GM12878 (cell line): ENCODE data around the gene CXXC1.

ENCODE experiments used
- ATF7 ChIP-seq: fragments of 450-650 bp; IDR thresholded peaks from 2 replicates; pipeline ENCODE4 v1.6.1; 2016; ENCODE audit warnings: low read depth, mild to moderate bottlenecking
- NR2C2 ChIP-seq: IDR thresholded peaks from 2 replicates; pipeline ENCODE4 v1.6.1; 2011; ENCODE audit warnings: borderline replicate concordance, low read depth; ENCODE audit not compliant: control insufficient read depth, insufficient read length
- POLR2A ChIP-seq: IDR thresholded peaks from 2 replicates; pipeline ENCODE4 v1.6.1; 2011; ENCODE audit warnings: low read depth, mild to moderate bottlenecking, low read length
- TF ChIP-seq, protein P1 (sequence below), 3 experiments: IDR thresholded peaks in 2 of 3; conservative IDR thresholded peaks in 1 of 3; 2 replicates each; pipeline ENCODE4 v1.5.1; 2011; ENCODE audit warnings: low read depth in 3 of 3, low read length in 3 of 3, mild to moderate bottlenecking in 3 of 3, control low read depth in 2 of 3, moderate library complexity in 2 of 3, inconsistent platforms in 1 of 3, mixed read lengths in 1 of 3; ENCODE audit not compliant: control insufficient read depth in 2 of 3, insufficient read depth in 1 of 3; ENCODE audit errors: extremely low read depth in 1 of 3

DNA sequence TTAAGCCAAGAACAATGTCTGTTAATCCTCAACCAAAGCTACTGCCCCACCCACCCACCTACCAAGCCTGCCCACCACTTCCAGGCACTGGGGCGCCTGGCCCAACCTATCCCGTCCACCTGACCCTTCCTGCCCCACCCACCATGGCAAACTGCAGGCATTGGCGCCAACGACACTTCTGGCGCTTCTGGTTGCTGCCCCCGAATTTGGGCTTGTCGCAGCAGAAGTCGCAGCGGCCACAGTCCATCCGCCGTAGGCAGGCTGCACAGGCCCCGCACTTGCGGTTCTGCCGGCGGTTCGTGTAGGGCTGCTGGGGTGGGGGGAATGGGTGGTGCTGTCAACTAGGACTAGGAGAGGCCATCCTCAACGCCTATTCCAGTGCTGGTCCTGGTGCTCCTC lies 13.4 kb downstream of the CXXC1 start:
- TF ChIP-seq, protein P1, sequence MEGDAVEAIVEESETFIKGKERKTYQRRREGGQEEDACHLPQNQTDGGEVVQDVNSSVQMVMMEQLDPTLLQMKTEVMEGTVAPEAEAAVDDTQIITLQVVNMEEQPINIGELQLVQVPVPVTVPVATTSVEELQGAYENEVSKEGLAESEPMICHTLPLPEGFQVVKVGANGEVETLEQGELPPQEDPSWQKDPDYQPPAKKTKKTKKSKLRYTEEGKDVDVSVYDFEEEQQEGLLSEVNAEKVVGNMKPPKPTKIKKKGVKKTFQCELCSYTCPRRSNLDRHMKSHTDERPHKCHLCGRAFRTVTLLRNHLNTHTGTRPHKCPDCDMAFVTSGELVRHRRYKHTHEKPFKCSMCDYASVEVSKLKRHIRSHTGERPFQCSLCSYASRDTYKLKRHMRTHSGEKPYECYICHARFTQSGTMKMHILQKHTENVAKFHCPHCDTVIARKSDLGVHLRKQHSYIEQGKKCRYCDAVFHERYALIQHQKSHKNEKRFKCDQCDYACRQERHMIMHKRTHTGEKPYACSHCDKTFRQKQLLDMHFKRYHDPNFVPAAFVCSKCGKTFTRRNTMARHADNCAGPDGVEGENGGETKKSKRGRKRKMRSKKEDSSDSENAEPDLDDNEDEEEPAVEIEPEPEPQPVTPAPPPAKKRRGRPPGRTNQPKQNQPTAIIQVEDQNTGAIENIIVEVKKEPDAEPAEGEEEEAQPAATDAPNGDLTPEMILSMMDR (IDR thresholded peaks at IDR 0.05 in 2 of 3, conservative IDR thresholded peaks at IDR 0.05 in 1 of 3; ENCODE audit: control insufficient read depth in 2 of 3, extremely low read depth in 1 of 3, insufficient read depth in 1 of 3, low read depth in 3 of 3, low read length in 3 of 3): no peak
- TF ChIP-seq NR2C2 (no peak), POLR2A (no peak), ATF7 (no peak)
